Keratinocyte (primary cell): ENCODE measurements around the gene OR2S2. TPM values are rescaled to one million over a fixed set of nuclear protein-coding genes. Genes with fewer than 3 reads are reported as not detected.

Experiments
- DNase-seq: peaks from one replicate; pipeline ENCODE4 v3.0.0-alpha.2; 2011; ENCODE audit warnings: low read depth, missing footprints, low spot score
- FAIRE-seq: peaks from 2 replicates; lab custom pipeline; 2011; peaks lifted over from hg19 to GRCh38; lab: Jason Lieb, UNC
- H2AFZ ChIP-seq: 2 replicates; pipeline ENCODE4 v1.6.0; 2012; ENCODE audit warnings: low read length, control low read depth, inconsistent platforms; ENCODE audit not compliant: control insufficient read depth
- H3K27ac ChIP-seq: 2 replicates; pipeline ENCODE4 v1.5.1; 2011; ENCODE audit warnings: low read length; ENCODE audit not compliant: control insufficient read depth, insufficient read depth
- H3K27me3 ChIP-seq: 3 replicates; pipeline ENCODE4 v1.6.0; 2011; ENCODE audit warnings: low read length; ENCODE audit not compliant: control insufficient read depth, insufficient read depth; ENCODE audit errors: extremely low read depth
- H3K36me3 ChIP-seq, 2 experiments: 2 replicates in 1 of 2; 3 replicates in 1 of 2; pipeline ENCODE4 v1.5.1; 2011; ENCODE audit warnings: low read length in 2 of 2, mild to moderate bottlenecking in 1 of 2; ENCODE audit not compliant: control insufficient read depth in 2 of 2, insufficient read depth in 2 of 2; ENCODE audit errors: extremely low read depth in 1 of 2
- H3K4me1 ChIP-seq: 3 replicates; pipeline ENCODE4 v1.5.1; 2011; ENCODE audit warnings: low read length; ENCODE audit not compliant: control insufficient read depth, insufficient read depth; ENCODE audit errors: extremely low read depth
- H3K4me2 ChIP-seq: 3 replicates; pipeline ENCODE4 v1.6.0; 2011; ENCODE audit warnings: low read depth, low read length; ENCODE audit not compliant: control insufficient read depth, insufficient read depth; ENCODE audit errors: extremely low read depth
- H3K4me3 ChIP-seq, 3 experiments: fragments of 200-600 bp in 1 of 3; sonication (generic) in 1 of 3; 2 replicates in 2 of 3; 3 replicates in 1 of 3; pipeline ENCODE4 v1.5.1; 2011 to 2016; ENCODE audit warnings: low read length in 3 of 3, mild to moderate bottlenecking in 3 of 3, control low read depth in 2 of 3, inconsistent platforms in 1 of 3, low read depth in 1 of 3, mixed read lengths in 1 of 3, mixed run types in 1 of 3, moderate library complexity in 1 of 3; ENCODE audit not compliant: control insufficient read depth in 2 of 3, insufficient read depth in 2 of 3; ENCODE audit errors: extremely low read depth in 1 of 3
- H3K79me2 ChIP-seq: 2 replicates; pipeline ENCODE4 v1.6.0; 2012; ENCODE audit warnings: low read length; ENCODE audit not compliant: control insufficient read depth, insufficient read depth
- H3K9ac ChIP-seq: 3 replicates; pipeline ENCODE4 v1.6.0; 2011; ENCODE audit warnings: low read length; ENCODE audit not compliant: control insufficient read depth, insufficient read depth; ENCODE audit errors: extremely low read depth
- H3K9me1 ChIP-seq: 3 replicates; pipeline ENCODE4 v1.6.0; 2011; ENCODE audit warnings: low read length; ENCODE audit not compliant: control insufficient read depth, insufficient read depth; ENCODE audit errors: extremely low read depth
- H3K9me3 ChIP-seq: 2 replicates; pipeline ENCODE4 v1.5.1; 2012; ENCODE audit warnings: low read depth, low read length; ENCODE audit not compliant: control insufficient read depth
- H4K20me1 ChIP-seq: 3 replicates; pipeline ENCODE4 v1.6.0; 2011; ENCODE audit warnings: low read length; ENCODE audit not compliant: control insufficient read depth, insufficient read depth; ENCODE audit errors: extremely low read depth
- CTCF ChIP-seq, 3 experiments: IDR thresholded peaks in 1 of 3; conservative IDR thresholded peaks in 1 of 3; optimal IDR thresholded peaks in 1 of 3; 2 replicates in 2 of 3; 3 replicates in 1 of 3; pipeline versions ENCODE3 to v1.5.1; 2011; ENCODE audit warnings: low read length in 3 of 3, mild to moderate bottlenecking in 3 of 3, moderate library complexity in 2 of 3, control low read depth in 1 of 3, inconsistent platforms in 1 of 3; ENCODE audit not compliant: insufficient read depth in 2 of 3; ENCODE audit errors: extremely low read depth in 1 of 3
- EZH2 ChIP-seq: IDR thresholded peaks from one replicate; pipeline ENCODE4 v1.6.1; 2012; ENCODE audit warnings: inconsistent platforms, mild to moderate bottlenecking, low read length, moderate library complexity
- dilution Hi-C: fragments of 300-500 bp; cut with MboI; formaldehyde crosslinking; loops from one replicate; pipeline ENCODE4 v1.7.0; 2020; ENCODE audit warnings: low sequenced_read_pairs; ENCODE audit not compliant: extremely low pct_ligation_motif_present
- polyA plus RNA-seq, 5 experiments: library from polyadenylated mRNA; depleted of rRNA in 3 of 5; stranded (reverse) in 3 of 5; stranded (forward) in 1 of 5; unstranded in 1 of 5; fragments of >200 nt; gene quantifications; 1 replicate in 1 of 5; 2 replicates in 3 of 5; 3 replicates in 1 of 5; pipeline versions ENCODE4 v1.2.1 to v1.2.3, GENCODE V29; 2011 to 2012; ENCODE audit warnings: missing spikeins in 2 of 5, low read depth in 1 of 5, low replicate concordance in 1 of 5

Gene OR2S2
- polyA plus RNA-seq, 1 donor (not counting 4 experiments of a cell fraction or from before 2014, with no cell fraction given): not detected

GRCh38 chr9:35972093-35972492, 14.1 kb upstream of the OR2S2 start:
- Histone ChIP-seq H3K9me3 (peaks cover 3% of the 10 kb centered on the region), H3K9ac (no peak overlapping the region), H3K4me1 (no peaks in the 10 kb centered on the region), H3K9me1 (no peaks in the 10 kb centered on the region), H2AFZ (no peak overlapping the region), H3K27me3 (peaks cover 37% of the 10 kb centered on the region), H3K36me3 (no peaks in the 10 kb centered on the region), H3K4me2 (no peak overlapping the region), H4K20me1 (no peaks in the 10 kb centered on the region), H3K79me2 (no peaks in the 10 kb centered on the region), H3K4me3 (no peak overlapping the region), H3K27ac (no peak overlapping the region)
- FAIRE-seq: no peak
- dilution Hi-C loops: no loop called here
- no peak for DNase-seq
- TF ChIP-seq EZH2: no peak
- no peak for TF ChIP-seq CTCF (optimal IDR thresholded peaks at IDR 0.05 in 1 of 3, IDR thresholded peaks at IDR 0.05 in 1 of 3, conservative IDR thresholded peaks at IDR 0.05 in 1 of 3; ENCODE audit: extremely low read depth in 1 of 3, insufficient read depth in 2 of 3, low read length in 3 of 3)

- Histone ChIP-seq H4K20me1 (no peaks in the 10 kb centered on the region), H2AFZ (no peak overlapping the region), H3K27ac (no peak overlapping the region), H3K9ac (no peak overlapping the region), H3K4me3 (no peak overlapping the region), H3K9me1 (no peaks in the 10 kb centered on the region), H3K36me3 (no peaks in the 10 kb centered on the region), H3K79me2 (no peaks in the 10 kb centered on the region), H3K4me2 (no peak overlapping the region), H3K27me3 (peaks cover 18% of the 10 kb centered on the region), H3K4me1 (no peaks in the 10 kb centered on the region), H3K9me3 (no peaks in the 10 kb centered on the region)
- no peak for DNase-seq
- TF ChIP-seq CTCF (optimal IDR thresholded peaks at IDR 0.05 in 1 of 3, IDR thresholded peaks at IDR 0.05 in 1 of 3, conservative IDR thresholded peaks at IDR 0.05 in 1 of 3; ENCODE audit: extremely low read depth in 1 of 3, insufficient read depth in 2 of 3, low read length in 3 of 3) (no peak), EZH2 (no peak)
- dilution Hi-C loops: no loop called here
- no peak for FAIRE-seq
These were observed 9.1 kb upstream of the OR2S2 start for GRCh38 chr9:35967042-35967441.
